Measurements from ENCODE around the gene RAD23B.

Gene RAD23B

GRCh38 chr9:107336718-107337360 lies 53.8 kb downstream of the RAD23B start:
- no peak for DNase-seq (ENCODE audit: low read depth)

- no peak for DNase-seq (ENCODE audit: low read depth)
These were observed 54.9 kb downstream of the RAD23B start for GRCh38 chr9:107337676-107338590.

- no peak for DNase-seq (ENCODE audit: low read depth)
These were observed 56.0 kb downstream of the RAD23B start for GRCh38 chr9:107338911-107339659.

- peak; percentile 73 for DNase-seq (ENCODE audit: low read depth)
These were observed 58.0 kb downstream of the RAD23B start for GRCh38 chr9:107340920-107341632.

GRCh38 chr9:107342476-107343161 lies 59.5 kb downstream of the RAD23B start:
- DNase-seq (ENCODE audit: low read depth) = no peak

GRCh38 chr9:107345327-107345726 lies 62.2 kb downstream of the RAD23B start:
- DNase-seq (ENCODE audit: low read depth) = no peak

- no peak for DNase-seq (ENCODE audit: low read depth)
These were observed 65.8 kb downstream of the RAD23B start for GRCh38 chr9:107348836-107349235.

- DNase-seq (ENCODE audit: low read depth) = no peak
These were observed 67.4 kb downstream of the RAD23B start for GRCh38 chr9:107350443-107350842.

- no peak for DNase-seq (ENCODE audit: low read depth)
These were observed 68.4 kb downstream of the RAD23B start for GRCh38 chr9:107351382-107352045.

GRCh38 chr9:107355394-107355793 lies 72.3 kb downstream of the RAD23B start:
- no peak for DNase-seq (ENCODE audit: low read depth)

GRCh38 chr9:107358986-107359385 lies 75.9 kb downstream of the RAD23B start:
- no peak for DNase-seq (ENCODE audit: low read depth)

GRCh38 chr9:107360098-107360497 lies 77.0 kb downstream of the RAD23B start:
- DNase-seq (ENCODE audit: low read depth) = no peak

- DNase-seq (ENCODE audit: low read depth) = no peak
These were observed 78.7 kb downstream of the RAD23B start for GRCh38 chr9:107361816-107362215.

- DNase-seq (ENCODE audit: low read depth) = no peak
These were observed 80.6 kb downstream of the RAD23B start for GRCh38 chr9:107363516-107364152.

GRCh38 chr9:107367727-107368502 lies 84.8 kb downstream of the RAD23B start:
- no peak for DNase-seq (ENCODE audit: low read depth)

- DNase-seq (ENCODE audit: low read depth) = no peak
These were observed 85.6 kb downstream of the RAD23B start for GRCh38 chr9:107368696-107369095.

GRCh38 chr9:107373809-107374208 lies 90.7 kb downstream of the RAD23B start:
- no peak for DNase-seq (ENCODE audit: low read depth)

GRCh38 chr9:107375001-107375400 lies 91.9 kb downstream of the RAD23B start:
- no peak for DNase-seq (ENCODE audit: low read depth)

GRCh38 chr9:107375651-107376369 lies 92.7 kb downstream of the RAD23B start:
- DNase-seq (ENCODE audit: low read depth) = no peak
